Measurements from ENCODE around the gene UGT1A4. TPM values are rescaled to one million over a fixed set of nuclear protein-coding genes. Genes with fewer than 3 reads are reported as not detected.

UGT1A4 gene
- total RNA-seq, 1 donor = not detected

GRCh38 chr2:233807966-233808935 is 89.7 kb downstream of the UGT1A4 start:
- DNase-seq (ENCODE audit: insufficient read length, low spot score, missing footprints) = peak; percentile 35
- Histone ChIP-seq H3K27me3 (ENCODE audit: insufficient read depth, low read length) (peaks cover 36% of the 10 kb centered on the region), H3K4me2 (ENCODE audit: insufficient read depth, low read length) (no peak overlapping the region), H3K36me3 (ENCODE audit: insufficient read depth, low read length) (no peaks in the 10 kb centered on the region), H2AFZ (ENCODE audit: low read length) (no peak overlapping the region), H3K4me3 (ENCODE audit: insufficient read depth, low read length) (no peak overlapping the region), H3K79me2 (ENCODE audit: insufficient read depth, low read length) (no peaks in the 10 kb centered on the region), H4K20me1 (ENCODE audit: insufficient read depth, low read length) (no peaks in the 10 kb centered on the region), H3K9me3 (ENCODE audit: low read depth, low read length) (no peaks in the 10 kb centered on the region), H3K4me1 (ENCODE audit: insufficient read depth, low read length) (no peaks in the 10 kb centered on the region), H3K27ac (ENCODE audit: low read depth, low read length) (no peak overlapping the region)
- no peak for TF ChIP-seq CTCF (IDR thresholded peaks at IDR 0.05; ENCODE audit: extremely low read depth, low read depth, low read length)

- H3K27ac ChIP-seq (ENCODE audit: low read depth, low read length) = no peak overlapping the region
- no peaks in the 10 kb centered on the region for H3K9me3 ChIP-seq (ENCODE audit: low read depth, low read length)
- no peak overlapping the region for H2AFZ ChIP-seq (ENCODE audit: low read length)
- H4K20me1 ChIP-seq (ENCODE audit: insufficient read depth, low read length) = no peaks in the 10 kb centered on the region
- no peaks in the 10 kb centered on the region for H3K79me2 ChIP-seq (ENCODE audit: insufficient read depth, low read length)
- no peaks in the 10 kb centered on the region for H3K4me1 ChIP-seq (ENCODE audit: insufficient read depth, low read length)
- H3K36me3 ChIP-seq (ENCODE audit: insufficient read depth, low read length) = no peaks in the 10 kb centered on the region
- no peak overlapping the region for H3K4me3 ChIP-seq (ENCODE audit: insufficient read depth, low read length)
- no peak for TF ChIP-seq CTCF (IDR thresholded peaks at IDR 0.05; ENCODE audit: extremely low read depth, low read depth, low read length)
- H3K4me2 ChIP-seq (ENCODE audit: insufficient read depth, low read length) = no peak overlapping the region
- DNase-seq (ENCODE audit: insufficient read length, low spot score, missing footprints) = no peak
- H3K27me3 ChIP-seq (ENCODE audit: insufficient read depth, low read length) = peaks cover 31% of the 10 kb centered on the region
Observed at GRCh38 chr2:233810385-233810784, 91.8 kb downstream of the UGT1A4 start.

- H4K20me1 ChIP-seq (ENCODE audit: insufficient read depth, low read length) = no peaks in the 10 kb centered on the region
- no peaks in the 10 kb centered on the region for H3K4me1 ChIP-seq (ENCODE audit: insufficient read depth, low read length)
- no peak overlapping the region for H3K27ac ChIP-seq (ENCODE audit: low read depth, low read length)
- no peak for DNase-seq (ENCODE audit: insufficient read length, low spot score, missing footprints)
- no peak overlapping the region for H3K4me2 ChIP-seq (ENCODE audit: insufficient read depth, low read length)
- no peak overlapping the region for H3K4me3 ChIP-seq (ENCODE audit: insufficient read depth, low read length)
- H3K27me3 ChIP-seq (ENCODE audit: insufficient read depth, low read length) = peaks cover 26% of the 10 kb centered on the region
- no peak for TF ChIP-seq CTCF (IDR thresholded peaks at IDR 0.05; ENCODE audit: extremely low read depth, low read depth, low read length)
- H2AFZ ChIP-seq (ENCODE audit: low read length) = no peak overlapping the region
- H3K9me3 ChIP-seq (ENCODE audit: low read depth, low read length) = no peaks in the 10 kb centered on the region
- H3K79me2 ChIP-seq (ENCODE audit: insufficient read depth, low read length) = no peaks in the 10 kb centered on the region
- no peaks in the 10 kb centered on the region for H3K36me3 ChIP-seq (ENCODE audit: insufficient read depth, low read length)
Observed at GRCh38 chr2:233811087-233811486, 92.6 kb downstream of the UGT1A4 start.

GRCh38 chr2:233811732-233812131 is 93.2 kb downstream of the UGT1A4 start:
- TF ChIP-seq CTCF (IDR thresholded peaks at IDR 0.05; ENCODE audit: extremely low read depth, low read depth, low read length) = no peak
- DNase-seq (ENCODE audit: insufficient read length, low spot score, missing footprints) = no peak

More at GRCh38 chr2:233811732-233812131, 93.2 kb downstream of the UGT1A4 start:
- H3K4me1 ChIP-seq (ENCODE audit: insufficient read depth, low read length) = no peaks in the 10 kb centered on the region
- no peak overlapping the region for H3K4me3 ChIP-seq (ENCODE audit: insufficient read depth, low read length)
- H3K4me2 ChIP-seq (ENCODE audit: insufficient read depth, low read length) = no peak overlapping the region
- H3K79me2 ChIP-seq (ENCODE audit: insufficient read depth, low read length) = no peaks in the 10 kb centered on the region
- H4K20me1 ChIP-seq (ENCODE audit: insufficient read depth, low read length) = no peaks in the 10 kb centered on the region
- H3K36me3 ChIP-seq (ENCODE audit: insufficient read depth, low read length) = no peaks in the 10 kb centered on the region
- no peaks in the 10 kb centered on the region for H3K9me3 ChIP-seq (ENCODE audit: low read depth, low read length)
- H3K27me3 ChIP-seq (ENCODE audit: insufficient read depth, low read length) = peaks cover 32% of the 10 kb centered on the region
- no peak overlapping the region for H3K27ac ChIP-seq (ENCODE audit: low read depth, low read length)
- H2AFZ ChIP-seq (ENCODE audit: low read length) = no peak overlapping the region
